8988T (cell line): ENCODE measurements around the gene CCDC51.
A peak's percentile ranks its signal among the peaks of the same experiment; 100 is the strongest.
"Not testable (repeated sequence)": the region's sequence is repeated elsewhere in the genome, so short reads cannot be mapped to it uniquely, and the experiment has no call there.

Experiments used
- DNase-seq: peaks from one replicate; pipeline ENCODE4 v3.0.0; 2011

CCDC51 gene

DNA sequence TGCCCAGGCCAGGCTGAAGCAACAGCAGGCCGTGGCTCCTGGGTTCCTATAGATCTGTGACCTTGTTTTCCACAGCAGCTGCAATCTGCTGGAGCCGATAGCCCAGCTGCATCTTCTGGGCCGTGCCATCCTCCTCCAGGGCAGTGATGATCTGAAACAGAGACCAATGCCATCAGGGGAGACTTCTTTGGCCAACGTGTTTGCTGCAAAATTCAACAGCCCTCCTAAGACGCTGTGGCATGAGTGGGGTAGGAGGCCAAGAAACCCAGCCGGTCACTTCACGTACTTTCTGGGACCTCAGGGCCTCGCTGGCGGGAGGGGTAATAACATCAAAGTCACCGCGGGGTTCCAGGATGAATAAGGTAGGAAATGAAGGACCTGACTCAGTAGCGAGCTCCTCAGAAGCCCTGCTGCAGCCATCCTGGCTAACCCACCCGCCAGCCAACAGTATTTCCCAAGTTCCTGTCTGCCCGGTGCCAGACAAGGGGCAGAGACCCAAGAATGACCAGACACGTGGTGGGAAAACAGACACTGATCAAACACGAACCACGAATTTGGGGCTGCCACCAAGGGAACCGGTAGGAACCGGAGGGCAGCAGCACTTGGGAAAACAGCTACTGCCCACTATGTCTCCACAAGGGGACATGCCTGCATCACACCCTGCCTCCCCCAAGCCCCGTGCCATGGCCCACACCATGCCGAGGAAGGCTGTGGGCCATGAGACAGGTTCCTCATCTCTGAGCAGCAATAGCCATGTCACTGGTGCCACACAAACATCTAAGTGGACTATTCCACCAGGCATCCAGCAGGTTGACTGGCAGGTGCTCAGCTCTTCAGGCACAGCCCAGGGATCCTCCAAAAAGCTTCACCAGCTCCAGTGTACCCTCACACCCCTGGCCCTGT is 35.2 kb downstream of the CCDC51 start:
- peak; percentile 21 for DNase-seq

DNA sequence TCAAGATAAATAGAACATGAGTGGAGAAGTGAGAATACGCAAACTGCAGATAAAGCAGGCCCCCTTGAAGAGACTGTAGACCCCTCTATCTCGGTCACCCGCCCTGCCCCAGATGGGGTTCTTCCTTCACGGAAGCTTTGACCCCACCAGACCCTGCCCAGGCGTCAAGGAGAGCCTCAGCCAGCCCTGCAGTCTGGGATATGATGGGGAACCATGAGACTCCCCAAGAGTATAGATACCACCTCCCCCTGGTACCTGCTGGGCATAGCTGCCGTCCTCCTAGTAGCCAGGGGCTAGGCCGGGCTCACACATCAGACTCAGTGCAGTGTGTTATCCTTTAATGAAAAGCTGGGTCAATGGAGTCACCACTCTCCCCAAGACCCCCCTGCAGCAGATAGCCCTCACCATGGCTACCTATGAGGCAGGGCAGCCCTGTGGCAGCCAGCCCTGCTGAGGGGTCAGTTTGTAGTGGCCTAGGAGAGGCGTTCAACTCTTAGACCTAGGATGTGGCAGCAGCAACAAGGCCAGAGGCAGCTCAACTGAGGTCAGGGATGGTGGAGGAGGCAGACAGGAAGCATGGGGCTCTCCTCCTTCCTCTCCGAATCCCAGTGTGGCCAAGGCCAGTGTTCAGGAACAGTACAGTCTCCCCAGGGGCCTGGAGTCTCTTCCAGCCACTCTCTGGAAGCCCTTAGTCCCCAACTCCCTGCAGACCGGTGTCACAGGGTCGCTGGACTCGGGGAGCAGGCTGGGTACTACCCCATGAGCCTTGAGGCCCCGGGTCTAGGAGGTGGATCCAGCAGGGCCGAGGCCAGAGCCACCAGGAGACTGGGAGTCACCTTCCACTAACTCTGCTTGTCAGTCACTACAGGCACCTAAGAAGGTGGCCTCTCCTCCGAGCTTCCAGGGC is 36.1 kb downstream of the CCDC51 start:
- DNase-seq, result peak; percentile 17

DNA sequence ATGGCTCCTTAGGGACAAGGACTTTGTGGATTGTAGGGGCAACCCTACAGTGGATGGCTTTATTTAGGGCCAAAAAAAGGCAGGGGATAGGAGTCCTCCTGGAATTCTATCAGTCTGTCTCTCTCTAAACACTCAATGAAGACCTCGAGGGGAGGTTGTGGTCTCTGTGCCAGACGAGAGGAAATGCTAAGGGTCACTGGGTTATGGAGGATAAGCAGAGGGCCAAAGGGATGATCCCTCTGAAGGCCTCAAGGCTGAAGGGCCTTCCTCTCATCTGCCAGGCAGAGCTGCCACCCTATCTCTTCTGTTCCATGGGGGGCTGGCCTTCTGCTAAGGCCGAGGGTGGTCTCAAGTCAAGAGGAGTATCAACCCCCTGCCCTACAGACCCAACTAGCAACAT is 37.0 kb downstream of the CCDC51 start:
- no peak for DNase-seq

DNA sequence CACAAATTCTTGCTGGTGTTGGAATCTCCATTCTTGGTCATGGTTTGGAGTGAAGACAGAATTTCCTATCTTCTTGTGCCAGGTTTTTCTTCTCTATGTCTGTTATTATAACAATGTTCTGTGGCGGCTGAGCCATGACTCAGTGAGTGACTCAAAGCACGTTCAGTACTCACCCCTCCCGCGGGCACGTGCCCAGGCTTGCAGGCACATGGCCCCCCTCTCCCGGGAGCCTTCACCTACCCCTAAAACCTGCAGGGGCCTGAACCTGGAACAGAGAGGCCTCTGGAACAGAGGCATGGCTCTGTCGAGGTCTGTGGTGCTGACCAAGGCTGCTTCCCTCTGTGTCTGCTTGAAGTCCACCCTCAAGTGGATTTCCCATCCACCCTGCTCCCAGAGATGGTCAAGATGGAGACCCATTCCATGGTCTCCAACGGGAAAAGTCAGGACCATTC is 37.6 kb downstream of the CCDC51 start:
- DNase-seq, result peak; percentile 61

DNA sequence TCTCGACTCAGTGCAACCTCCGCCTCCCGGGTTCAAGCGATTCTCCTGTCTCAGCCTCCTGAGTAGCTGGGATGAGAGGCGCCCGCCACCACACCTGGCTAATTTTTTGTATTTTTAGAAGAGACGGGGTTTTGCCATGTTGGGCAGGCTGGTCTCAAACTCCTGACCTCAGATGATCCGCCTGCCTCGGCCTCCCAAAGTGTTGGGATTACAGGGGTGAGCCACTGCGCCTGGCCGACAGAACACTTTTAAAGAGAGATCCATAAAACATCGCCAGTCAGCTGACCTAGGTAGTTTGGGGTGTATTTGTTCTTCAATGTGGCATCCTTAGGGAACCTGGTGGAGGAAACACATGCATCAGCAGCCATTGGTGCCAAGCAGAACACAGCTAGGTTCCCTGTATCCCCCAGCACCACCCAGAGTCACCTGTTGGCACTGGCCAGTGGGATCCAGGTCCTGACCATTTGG is 38.5 kb downstream of the CCDC51 start:
- not testable (repeated sequence) for DNase-seq

DNA sequence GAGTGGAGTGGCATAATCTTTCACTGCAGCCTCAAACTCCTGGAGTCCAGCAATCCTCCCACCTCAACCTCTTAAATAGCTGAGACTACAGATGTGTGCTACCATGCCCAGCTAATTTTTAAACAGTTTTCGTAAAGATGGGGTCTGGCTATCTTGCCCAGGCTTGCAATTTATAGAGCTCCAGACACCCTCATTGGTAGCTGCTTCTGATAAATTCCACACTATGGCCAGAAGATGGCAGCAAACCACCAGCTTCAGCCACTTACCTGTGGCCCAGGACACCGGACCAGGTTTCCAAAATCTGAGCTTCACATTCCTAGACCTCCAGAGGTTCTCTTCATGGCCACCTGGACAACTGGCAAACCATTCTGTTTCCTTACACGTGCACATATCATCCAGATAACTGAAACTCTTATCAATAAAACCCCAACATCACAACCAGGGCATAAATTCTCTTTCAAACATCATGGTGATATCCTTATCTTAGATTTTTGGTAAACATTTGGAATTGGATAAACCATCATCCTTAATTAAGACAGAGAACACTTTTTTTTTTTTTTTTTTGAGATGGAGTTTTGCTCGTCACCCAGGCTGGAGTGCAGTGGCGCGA is 39.0 kb downstream of the CCDC51 start:
- DNase-seq, result peak; percentile 92

DNA sequence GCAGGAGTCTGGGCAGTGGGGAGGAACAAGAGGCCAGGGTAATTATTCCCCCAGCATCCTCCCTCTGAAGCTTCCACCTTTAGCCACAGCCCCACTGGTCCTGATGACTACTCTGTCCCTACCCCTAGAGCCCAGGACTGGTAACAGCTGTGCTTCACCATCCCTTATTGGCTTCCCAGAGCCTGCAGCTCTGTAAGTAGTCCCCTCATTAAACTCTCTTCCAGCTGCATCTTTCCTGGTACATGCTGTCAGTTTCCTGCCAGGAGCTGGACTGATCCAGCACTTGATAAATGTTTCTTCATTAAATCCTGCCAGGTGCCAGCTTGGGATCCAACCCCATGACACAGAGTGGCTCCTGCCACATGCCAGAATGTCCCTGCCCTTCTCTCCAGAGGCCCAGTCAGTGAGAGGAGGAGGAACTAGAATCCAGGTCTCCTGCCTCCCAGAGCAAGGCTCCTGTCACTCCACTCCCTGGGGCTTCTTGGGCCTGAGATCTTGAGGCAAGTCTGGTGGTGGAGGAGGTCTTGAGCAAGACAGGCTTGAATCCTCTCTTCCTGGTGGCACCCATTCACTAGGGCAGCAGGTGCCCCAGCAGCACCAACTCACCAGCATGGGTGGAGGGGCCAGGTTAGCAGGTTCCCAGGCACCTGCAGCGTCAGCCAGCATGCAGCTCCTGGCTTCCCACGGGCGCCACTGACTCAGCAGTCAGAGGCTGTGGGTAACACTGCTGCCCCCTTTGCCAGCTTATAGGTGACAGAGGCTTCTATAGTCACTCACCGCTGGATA is 40.3 kb downstream of the CCDC51 start:
- DNase-seq, result peak; percentile 18

DNA sequence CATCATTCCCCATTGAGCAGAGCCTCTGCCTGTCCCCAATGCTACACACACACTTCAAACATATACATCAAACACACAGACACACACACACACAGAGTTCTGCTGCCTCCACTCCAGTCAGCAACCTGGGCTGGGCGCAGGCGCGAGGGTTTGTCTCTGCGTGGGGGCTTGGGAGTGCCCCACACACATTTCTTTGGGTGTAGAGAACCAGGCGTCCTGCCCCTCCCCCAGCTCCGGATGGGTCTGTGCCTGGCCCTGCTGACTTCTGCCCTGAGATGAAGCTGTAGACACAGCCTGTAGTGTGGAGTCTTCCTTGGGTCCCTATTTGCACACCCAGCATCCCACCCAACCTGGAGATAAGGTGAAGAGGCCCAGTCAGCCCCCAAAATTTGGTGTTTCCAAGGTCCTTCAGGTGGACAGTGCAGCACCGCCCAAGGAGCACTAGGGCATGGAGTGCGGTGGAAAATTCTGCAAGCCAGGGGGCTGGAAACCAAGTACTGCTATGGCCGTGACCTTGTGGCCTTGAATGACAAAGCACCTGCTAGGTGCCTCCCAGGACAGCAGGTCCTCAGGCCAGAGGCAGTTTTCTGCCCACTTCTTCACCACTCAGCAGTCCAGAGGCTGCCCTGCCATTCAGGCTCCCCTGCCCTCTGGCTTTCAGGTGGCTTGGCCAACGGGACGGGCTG is 41.1 kb downstream of the CCDC51 start:
- DNase-seq, result peak; percentile 11

DNA sequence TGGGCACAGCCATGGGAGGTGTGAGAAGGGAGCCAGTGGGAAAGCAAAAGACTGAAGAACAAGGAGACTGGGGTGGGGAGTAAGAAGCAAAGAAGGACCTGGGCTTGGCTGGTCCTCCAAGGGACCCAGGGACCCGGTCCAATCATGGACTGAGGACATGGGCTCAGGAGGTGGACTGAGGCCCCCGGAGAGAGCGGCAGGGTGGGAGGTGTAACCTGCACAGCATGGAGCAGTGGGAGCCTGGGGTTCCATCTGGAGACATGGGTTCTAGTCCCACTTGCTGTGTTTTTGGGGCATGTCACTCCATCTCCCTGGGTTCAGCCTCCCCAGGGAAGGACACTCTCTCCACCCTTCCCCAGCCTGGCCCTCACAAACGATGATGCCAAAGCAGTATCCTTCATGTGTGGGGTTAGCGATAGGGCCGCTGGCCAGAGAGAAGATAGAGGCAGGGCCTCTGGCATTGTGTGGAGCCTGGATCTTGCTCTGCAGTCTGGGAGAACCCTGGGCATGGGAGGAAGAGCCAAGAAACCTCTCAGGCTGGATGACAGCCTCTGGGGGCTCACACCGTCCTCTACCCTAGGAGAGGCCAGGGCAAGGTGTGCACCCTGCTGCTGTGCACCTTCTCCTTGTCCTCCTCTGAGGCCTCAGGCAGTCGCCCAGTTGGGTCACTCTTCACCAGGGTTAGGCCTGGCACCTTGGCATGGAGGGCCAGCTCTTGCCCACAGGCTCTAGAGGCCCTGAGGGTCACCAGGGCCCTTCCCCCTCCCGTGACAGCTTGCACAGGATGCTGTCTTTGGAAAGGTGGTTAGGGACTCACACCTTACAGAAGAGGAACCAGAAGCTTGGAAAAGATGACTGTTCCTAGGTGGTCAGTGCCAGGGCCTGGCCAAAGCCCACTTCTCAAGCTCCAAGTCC is 41.9 kb downstream of the CCDC51 start:
- peak; percentile 3 for DNase-seq

DNA sequence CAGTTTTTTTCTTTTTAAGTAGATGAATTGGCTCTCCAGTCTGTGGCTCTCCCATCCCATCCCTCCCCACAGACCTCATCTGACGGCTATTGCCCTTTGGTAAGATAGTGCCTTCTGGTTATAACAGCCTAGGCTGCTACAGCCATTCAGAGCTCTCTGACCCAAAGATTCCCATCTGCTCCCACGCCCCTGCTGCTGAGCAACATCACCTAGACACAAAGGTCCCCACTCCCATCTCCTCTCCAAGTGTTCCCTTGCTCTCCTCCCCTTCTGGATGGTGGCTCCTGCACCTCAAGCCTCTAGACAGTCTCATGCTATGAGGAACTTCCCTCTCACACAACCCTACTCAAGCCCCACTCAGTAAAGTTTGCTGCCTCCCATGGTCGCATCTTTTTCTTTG is 44.2 kb downstream of the CCDC51 start:
- no peak for DNase-seq

DNA sequence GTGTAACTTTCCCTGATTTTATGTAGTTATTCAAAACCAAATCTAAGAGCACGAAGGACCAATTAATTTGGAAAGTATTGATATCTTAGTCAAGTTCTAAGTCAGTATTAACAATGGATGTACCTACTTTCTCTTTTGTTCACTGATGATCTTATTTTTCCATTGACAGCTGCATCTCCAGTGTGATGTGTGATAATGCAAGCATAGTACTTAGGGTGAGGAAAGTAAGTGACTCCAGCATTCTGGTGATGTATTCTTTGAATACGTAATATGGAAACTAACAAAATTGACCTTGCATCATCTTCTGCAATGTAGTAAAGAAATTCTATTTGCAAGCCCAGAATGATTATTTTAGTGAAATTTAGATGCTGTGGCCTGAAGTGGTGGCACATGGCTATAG is 45.5 kb downstream of the CCDC51 start:
- DNase-seq, result no peak

DNA sequence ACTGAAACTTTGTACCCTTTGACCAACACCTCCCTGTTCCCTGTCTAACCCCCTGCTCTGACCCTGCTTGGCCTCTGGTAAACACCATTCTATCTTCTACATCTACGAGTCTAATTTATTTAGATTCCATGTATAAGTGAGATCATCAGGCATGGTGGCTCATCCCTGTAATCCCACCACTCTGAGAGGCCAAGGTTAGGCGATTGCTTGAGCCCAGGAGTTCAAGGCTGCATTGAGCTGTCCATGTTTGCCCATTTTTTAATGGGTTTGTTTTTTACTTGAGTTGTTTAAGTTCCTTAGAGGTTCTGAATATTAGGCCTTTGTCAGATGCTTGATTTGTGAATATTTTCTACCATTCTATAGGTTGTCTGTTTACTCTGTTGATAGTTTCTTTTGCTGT is 51.0 kb downstream of the CCDC51 start:
- DNase-seq, result no peak

DNA sequence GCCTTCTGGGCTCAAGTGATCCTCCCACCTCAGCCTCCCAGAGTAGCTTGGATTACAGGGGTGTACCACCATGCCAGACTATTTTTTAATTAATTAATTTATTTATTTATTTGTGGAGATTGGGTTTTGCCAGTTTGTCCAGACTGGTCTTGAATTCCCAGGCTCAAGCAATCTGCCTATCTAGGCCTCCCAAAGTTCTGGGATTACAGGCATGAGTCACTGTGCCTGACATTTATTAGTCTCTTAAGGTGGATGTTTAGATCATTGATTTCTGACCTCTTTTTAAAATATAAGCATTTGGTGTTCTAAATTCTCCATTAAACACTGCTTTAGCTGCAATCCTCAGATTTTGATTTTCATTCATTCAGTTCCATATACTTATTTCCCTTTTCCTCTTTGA is 52.3 kb downstream of the CCDC51 start:
- DNase-seq, result no peak
